Stomach smooth muscle (tissue), 2 donors: ENCODE data around the gene SETD2.

Experiments
- H3K27ac ChIP-seq: one replicate; pipeline ENCODE4 v1.7.0; 2013; ENCODE audit warnings: mild to moderate bottlenecking, low read length, inconsistent platforms
- H3K27me3 ChIP-seq, 2 donors: one replicate each; pipeline ENCODE4 v1.7.0; 2013; ENCODE audit warnings: low read length in 2 of 2; ENCODE audit not compliant: insufficient read depth in 2 of 2, control insufficient read depth in 1 of 2
- H3K36me3 ChIP-seq, 2 donors: one replicate each; pipeline ENCODE4 v1.7.0; 2013; ENCODE audit warnings: low read length in 2 of 2; ENCODE audit not compliant: control insufficient read depth in 2 of 2, insufficient read depth in 2 of 2
- H3K4me1 ChIP-seq: one replicate; pipeline ENCODE4 v1.7.0; 2013; ENCODE audit warnings: low read length; ENCODE audit not compliant: control insufficient read depth, insufficient read depth
- H3K4me3 ChIP-seq, 2 donors: one replicate each; pipeline ENCODE4 v1.7.0; 2013; ENCODE audit warnings: low read length in 2 of 2
- H3K9ac ChIP-seq, 2 donors: one replicate each; pipeline ENCODE4 v1.7.0; 2013; ENCODE audit warnings: low read length in 2 of 2, mild to moderate bottlenecking in 1 of 2
- H3K9me3 ChIP-seq, 2 donors: one replicate each; pipeline ENCODE4 v1.7.0; 2013; ENCODE audit warnings: low read length in 2 of 2; ENCODE audit not compliant: control insufficient read depth in 2 of 2
- donor health status: healthy.
- donor health status: Pancreatic carcinoma.

The SETD2 gene

DNA sequence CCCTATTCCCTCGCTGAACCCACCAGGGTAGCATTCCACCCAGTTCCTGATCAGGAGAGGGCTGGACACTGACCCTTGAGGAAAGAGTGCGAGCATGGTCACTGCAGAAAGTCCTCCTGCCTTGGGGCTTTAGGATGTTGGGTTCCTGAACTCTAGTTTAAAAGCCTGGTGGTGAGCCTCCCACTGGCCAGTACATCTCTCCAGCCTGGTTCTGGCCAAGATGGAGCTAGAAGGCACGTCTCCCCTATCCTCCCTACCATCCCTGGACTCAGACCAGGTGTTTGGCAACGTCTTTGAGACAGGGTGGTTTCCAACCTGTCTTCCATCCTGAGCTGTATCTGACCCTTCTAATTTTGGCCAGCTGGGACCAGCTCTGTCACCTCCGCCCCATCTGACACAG, 153.0 kb downstream of the SETD2 start:
- Histone ChIP-seq H3K4me3 (no peak overlapping the region), H3K27me3 (no peaks in the 10 kb centered on the region), H3K9me3 (no peaks in the 10 kb centered on the region), H3K27ac (no peak overlapping the region), H3K36me3 (peaks cover 3 to 19% of the 10 kb centered on the region in 2 donors), H3K9ac (no peak overlapping the region), H3K4me1 (peaks cover 9% of the 10 kb centered on the region)

DNA sequence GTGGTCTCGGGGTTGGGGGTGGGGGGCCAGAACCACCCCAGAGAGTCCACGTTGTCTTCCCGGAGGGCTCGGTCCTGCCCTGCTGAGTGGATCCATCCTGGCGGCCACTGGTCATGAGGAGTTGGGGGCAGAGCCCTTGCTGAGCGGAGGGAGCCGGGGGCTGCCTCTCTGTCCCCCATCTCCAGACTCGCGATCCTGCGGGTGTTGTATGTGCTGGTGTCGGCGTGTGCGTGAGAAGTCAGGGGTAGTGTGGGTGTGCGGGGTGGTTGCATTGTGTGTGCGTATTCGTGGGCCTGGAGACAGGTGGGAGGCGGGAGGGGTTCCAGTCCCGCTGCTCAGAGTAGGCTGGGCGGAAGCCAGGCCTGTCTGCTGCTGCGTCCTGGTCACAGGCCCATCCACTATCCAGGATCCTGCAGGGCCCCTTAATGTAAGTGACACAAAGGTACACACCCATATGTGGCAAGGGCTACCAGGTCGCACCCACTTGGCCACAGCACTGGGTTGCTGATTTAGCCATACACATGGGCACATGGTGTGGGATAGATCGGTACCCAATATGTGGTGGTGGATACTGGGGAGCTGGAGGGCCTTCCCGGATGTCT, 153.7 kb downstream of the SETD2 start:
- H3K36me3 ChIP-seq, result peaks cover 3 to 19% of the 10 kb centered on the region in 2 donors
- H3K27ac ChIP-seq, result peak overlapping the region; percentile 84
- peak overlapping the region; percentile 76 to 89 for H3K9ac ChIP-seq
- peak overlapping the region; percentile 47 to 80 for H3K4me3 ChIP-seq
- no peaks in the 10 kb centered on the region for H3K27me3 ChIP-seq
- H3K4me1 ChIP-seq, result peaks cover 9% of the 10 kb centered on the region
- no peaks in the 10 kb centered on the region for H3K9me3 ChIP-seq

DNA sequence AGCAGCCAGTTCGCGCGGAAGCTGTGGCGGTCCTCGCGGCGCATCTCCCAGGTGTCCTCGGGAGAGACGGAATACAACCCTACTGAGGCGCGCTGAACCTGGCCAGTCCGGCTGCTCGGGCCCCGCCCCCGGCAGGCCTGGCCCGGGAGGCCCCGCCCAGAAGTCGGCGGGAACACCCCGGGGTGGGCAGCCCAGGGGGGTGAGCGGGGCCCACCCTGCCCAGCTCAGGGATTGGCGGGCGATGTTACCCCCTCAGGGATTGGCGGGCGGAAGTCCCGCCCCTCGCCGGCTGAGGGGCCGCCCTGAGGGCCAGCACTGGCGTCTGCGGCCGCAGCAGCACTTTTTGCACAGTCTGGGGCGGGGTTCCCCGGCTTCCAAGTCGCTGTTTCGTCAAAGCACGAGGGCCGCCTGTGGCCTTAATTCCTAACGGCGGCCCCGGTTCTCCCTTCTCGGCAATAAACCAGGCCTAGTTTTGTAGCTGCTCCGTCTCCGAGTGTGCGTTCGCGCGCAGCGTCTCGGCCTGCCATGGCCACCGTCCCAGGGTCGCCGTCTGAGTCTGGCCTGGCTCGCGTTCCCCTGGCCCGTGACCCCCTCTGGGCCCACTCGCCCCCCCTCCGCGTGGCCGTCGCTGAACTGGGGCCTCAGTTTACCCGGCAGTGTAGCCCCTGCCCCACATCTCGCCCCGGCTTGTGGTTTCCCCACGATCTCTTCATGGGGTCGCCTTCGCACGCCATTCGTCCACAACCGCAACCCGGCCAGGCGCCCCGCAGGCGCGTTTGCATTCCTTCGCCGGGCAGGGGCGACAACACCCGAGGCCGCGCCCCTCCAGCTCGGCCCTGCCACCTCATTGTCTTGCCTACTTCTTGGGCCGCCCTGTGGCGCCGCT, 154.4 kb downstream of the SETD2 start:
- peak overlapping the region; percentile 84 for H3K27ac ChIP-seq
- no peaks in the 10 kb centered on the region for H3K27me3 ChIP-seq
- H3K9me3 ChIP-seq, result no peaks in the 10 kb centered on the region

DNA sequence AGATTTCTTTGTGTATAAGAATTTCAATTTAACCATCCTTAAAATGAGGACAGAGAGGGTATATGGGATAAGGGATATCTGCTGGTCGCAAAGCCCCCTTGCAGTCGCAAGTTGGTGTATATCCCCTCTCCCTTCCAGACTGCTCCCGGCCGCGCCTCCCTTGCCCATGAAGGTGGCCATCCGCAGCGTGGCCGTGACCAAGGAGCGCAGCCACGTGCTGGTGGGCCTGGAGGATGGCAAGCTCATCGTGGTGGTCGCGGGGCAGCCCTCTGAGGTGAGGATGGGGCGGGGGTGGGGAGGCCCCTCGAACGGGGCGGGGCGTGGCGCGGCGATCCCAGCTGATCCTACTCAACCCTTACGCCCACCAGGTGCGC, 155.1 kb downstream of the SETD2 start:
- Histone ChIP-seq H3K27ac (peak overlapping the region; percentile 2), H3K9ac (no peak overlapping the region)

More for the DNA sequence above, 154.4 kb downstream of the SETD2 start:
- Histone ChIP-seq H3K9ac (peak overlapping the region; percentile 76 to 89), H3K4me1 (peaks cover 9% of the 10 kb centered on the region), H3K4me3 (peak overlapping the region; percentile 47 to 80), H3K36me3 (peaks cover 3 to 19% of the 10 kb centered on the region in 2 donors)

DNA sequence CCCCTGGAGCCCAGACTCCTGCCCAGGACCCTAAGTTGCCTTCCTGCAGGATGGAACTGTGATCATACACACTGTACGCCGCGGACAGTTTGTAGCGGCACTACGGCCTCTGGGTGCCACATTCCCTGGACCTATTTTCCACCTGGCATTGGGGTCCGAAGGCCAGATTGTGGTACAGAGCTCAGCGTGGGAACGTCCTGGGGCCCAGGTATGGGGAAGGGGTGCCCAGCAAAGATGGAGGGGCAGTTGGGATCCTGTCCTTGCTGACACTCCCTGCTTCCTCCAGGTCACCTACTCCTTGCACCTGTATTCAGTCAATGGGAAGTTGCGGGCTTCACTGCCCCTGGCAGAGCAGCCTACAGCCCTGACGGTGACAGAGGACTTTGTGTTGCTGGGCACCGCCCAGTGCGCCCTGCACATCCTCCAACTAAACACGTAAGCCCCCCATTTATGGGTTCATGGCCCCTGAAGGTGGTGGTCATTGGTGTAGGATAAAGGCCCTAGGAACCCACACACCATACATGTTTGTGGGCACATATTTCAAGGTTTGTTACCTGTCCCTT, 155.6 kb downstream of the SETD2 start:
- Histone ChIP-seq H3K4me3 (no peak overlapping the region), H3K9ac (no peak overlapping the region), H3K27me3 (no peaks in the 10 kb centered on the region), H3K36me3 (peaks cover 0 to 14% of the 10 kb centered on the region in 2 donors), H3K27ac (peak overlapping the region; percentile 2), H3K4me1 (peaks cover 9% of the 10 kb centered on the region), H3K9me3 (no peaks in the 10 kb centered on the region)

More for the DNA sequence above, 155.1 kb downstream of the SETD2 start:
- Histone ChIP-seq H3K9me3 (no peaks in the 10 kb centered on the region), H3K27me3 (no peaks in the 10 kb centered on the region), H3K4me1 (peaks cover 9% of the 10 kb centered on the region), H3K4me3 (peak overlapping the region; percentile 47 to 80), H3K36me3 (peaks cover 0 to 15% of the 10 kb centered on the region in 2 donors)

DNA sequence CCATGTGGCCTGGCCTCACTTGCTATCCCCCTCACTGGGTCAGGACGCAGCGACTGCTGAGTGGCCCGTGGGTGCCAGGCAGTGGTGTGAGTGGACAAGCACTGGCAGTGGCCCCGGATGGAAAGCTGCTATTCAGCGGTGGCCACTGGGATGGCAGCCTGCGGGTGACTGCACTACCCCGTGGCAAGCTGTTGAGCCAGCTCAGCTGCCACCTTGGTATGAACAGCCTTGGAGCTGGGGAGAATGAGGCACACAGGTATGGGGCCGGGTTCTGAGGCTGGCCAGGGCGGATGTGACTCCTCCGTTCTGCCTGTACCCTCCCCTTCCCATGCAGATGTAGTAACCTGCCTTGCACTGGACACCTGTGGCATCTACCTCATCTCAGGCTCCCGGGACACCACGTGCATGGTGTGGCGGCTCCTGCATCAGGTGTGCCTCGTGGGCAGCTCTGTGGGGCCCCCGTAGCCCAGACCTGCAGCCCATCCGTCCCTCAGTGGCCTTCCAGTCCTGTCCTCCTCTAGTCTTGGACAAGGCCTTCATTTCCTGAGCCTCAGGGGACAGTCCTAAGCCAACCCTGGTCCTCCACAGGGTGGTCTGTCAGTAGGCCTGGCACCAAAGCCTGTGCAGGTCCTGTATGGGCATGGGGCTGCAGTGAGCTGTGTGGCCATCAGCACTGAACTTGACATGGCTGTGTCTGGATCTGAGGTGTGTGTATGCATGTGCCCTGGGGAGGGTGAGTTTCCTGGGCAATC, 156.3 kb downstream of the SETD2 start:
- peaks cover 4 to 13% of the 10 kb centered on the region in 2 donors for H3K36me3 ChIP-seq
- no peaks in the 10 kb centered on the region for H3K9me3 ChIP-seq

DNA sequence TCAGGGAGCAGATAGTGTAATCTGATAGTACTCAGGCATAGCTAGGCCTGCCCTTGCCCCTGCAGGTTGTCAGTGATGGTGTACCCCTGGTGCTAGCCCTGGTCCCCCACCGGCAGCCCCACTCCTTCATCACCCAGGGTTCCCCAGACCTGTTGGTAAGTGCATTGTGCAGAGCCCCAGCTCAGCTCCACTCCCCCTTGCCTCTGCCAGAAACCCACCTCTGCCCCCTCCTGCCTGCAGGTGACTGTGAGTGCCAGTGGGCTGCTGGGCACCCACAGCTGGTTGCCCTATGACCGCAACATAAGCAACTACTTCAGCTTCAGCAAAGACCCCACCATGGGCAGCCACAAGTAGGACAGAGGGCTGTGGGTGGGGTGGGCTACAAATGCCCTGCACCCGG, 156.9 kb downstream of the SETD2 start:
- Histone ChIP-seq H3K27ac (no peak overlapping the region), H3K4me1 (peaks cover 9% of the 10 kb centered on the region), H3K36me3 (peaks cover 4 to 13% of the 10 kb centered on the region in 2 donors), H3K9me3 (no peaks in the 10 kb centered on the region), H3K9ac (no peak overlapping the region), H3K27me3 (no peaks in the 10 kb centered on the region), H3K4me3 (no peak overlapping the region)

More for the DNA sequence above, 156.3 kb downstream of the SETD2 start:
- Histone ChIP-seq H3K27me3 (no peaks in the 10 kb centered on the region), H3K27ac (no peak overlapping the region), H3K9ac (no peak overlapping the region), H3K4me3 (no peak overlapping the region), H3K4me1 (peaks cover 9% of the 10 kb centered on the region)

DNA sequence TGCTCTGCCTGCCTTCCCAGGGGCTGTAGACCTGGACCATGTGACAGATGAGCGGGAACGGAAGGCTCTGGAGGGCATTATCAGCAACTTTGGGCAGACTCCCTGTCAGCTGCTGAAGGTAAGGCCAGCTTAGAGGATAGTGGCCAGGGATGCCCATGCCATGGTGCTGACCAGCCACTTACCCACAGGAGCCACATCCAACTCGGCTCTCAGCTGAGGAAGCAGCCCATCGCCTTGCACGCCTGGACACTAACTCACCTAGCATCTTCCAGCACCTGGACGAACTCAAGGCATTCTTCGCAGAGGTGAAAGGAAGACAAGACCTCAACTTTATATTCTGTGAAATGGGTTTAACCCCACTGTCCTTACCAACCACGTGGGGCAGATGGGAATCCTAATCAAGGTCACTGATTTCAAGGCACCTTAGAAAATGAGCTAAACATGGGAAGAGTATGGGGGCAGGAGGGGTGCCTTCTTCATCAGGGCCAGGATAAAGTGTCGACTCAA, 157.7 kb downstream of the SETD2 start:
- no peaks in the 10 kb centered on the region for H3K9me3 ChIP-seq
- H3K9ac ChIP-seq, result no peak overlapping the region
- no peak overlapping the region for H3K27ac ChIP-seq
- H3K4me1 ChIP-seq, result peaks cover 9% of the 10 kb centered on the region
- H3K27me3 ChIP-seq, result no peaks in the 10 kb centered on the region
- no peak overlapping the region for H3K4me3 ChIP-seq
- H3K36me3 ChIP-seq, result peaks cover 5 to 17% of the 10 kb centered on the region in 2 donors

DNA sequence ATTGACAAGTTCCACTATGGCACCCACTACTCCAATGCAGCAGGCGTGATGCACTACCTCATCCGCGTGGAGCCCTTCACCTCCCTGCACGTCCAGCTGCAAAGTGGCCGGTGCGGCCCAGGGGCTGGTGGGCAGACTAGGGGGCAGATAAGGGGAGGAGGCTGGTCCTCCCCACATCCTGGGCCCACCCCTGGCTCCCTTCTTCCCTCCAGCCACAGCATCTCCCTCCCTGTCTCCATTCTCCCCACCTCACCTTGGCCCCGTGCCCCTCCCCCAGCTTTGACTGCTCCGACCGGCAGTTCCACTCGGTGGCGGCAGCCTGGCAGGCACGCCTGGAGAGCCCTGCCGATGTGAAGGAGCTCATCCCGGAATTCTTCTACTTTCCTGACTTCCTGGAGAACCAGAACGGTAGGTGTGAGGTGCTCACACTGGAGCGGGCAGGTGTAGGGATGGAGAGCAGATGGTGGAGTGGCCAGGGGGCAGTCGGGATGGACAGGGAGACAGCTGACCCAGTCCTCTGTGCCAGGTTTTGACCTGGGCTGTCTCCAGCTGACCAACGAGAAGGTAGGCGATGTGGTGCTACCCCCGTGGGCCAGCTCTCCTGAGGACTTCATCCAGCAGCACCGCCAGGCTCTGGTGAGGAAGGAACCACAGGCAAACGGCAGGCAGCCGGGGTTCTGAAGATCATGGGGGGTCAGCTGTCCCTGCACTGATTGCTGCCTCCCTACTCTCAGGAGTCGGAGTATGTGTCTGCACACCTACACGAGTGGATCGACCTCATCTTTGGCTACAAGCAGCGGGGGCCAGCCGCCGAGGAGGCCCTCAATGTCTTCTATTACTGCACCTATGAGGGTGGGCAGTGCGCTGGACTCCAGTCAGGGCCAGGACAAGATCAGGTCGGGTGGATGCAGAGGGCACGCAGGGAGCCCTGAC, 158.4 kb downstream of the SETD2 start:
- Histone ChIP-seq H3K27me3 (no peaks in the 10 kb centered on the region), H3K9me3 (no peaks in the 10 kb centered on the region), H3K27ac (no peak overlapping the region), H3K4me1 (peaks cover 9% of the 10 kb centered on the region), H3K4me3 (no peak overlapping the region), H3K36me3 (peaks cover 9 to 19% of the 10 kb centered on the region in 2 donors), H3K9ac (no peak overlapping the region)
